NCI-H146 treated with DMSO at 0.1 percent for 48 hours (cell line): ENCODE measurements around the gene EBPL.

Source experiments
- DNase-seq: peaks from one replicate; lab custom pipeline; 2025; ENCODE audit not compliant: unreplicated experiment; lab: John Stamatoyannopoulos, UW

The EBPL gene

DNA sequence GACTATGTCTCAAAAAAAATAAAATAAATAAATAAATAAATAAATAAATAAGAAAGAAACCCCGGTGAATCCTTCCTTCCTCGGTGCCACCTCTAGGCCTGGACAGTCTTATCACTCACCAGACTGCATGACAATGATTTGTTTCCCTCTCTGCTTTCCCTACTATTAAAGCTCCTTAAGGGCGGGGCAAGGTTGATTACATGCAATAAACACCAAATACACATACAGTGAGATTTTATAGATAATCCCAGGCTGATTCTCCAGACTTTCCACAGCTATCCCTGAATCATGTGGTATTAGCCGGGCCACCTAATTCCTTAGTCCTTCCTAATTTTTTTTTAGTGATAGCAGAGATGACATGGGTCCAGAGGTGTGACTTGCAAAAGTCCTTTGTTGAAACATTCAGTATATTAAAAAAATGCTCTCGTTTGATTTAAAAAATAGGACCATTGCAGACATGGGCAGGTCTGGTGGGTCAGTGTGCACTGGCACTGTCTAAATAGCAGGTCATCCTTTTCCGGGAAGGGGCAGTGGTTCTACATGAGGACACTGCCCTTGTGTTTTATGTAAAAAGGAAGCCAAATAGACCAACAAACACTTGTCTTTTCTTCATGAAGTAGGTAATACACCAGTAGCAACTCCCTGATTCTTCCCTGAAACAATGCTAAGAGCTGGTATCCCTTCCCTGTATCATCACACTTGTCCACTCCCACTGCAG is 14.5 kb downstream of the EBPL start:
- DNase-seq = no peak

DNA sequence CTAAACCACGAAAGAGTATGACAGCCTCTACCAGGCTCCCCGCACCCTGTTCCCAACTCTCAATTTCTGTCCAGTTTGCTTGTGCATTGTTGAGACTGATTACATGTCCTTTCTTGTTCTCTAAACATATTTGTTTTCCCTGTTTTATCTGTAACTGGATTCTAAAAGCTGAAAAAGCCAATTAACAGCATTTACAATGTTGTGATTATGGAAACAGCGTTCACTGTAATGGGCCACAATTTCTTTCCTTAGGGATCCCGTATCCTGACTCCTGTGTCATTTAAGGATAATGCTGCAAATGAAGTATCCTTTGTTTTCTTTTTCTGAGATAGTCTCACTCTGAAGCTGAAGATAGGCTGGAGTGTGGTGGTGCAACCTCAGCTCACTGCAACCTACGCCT is 20.5 kb downstream of the EBPL start:
- DNase-seq = no peak

DNA sequence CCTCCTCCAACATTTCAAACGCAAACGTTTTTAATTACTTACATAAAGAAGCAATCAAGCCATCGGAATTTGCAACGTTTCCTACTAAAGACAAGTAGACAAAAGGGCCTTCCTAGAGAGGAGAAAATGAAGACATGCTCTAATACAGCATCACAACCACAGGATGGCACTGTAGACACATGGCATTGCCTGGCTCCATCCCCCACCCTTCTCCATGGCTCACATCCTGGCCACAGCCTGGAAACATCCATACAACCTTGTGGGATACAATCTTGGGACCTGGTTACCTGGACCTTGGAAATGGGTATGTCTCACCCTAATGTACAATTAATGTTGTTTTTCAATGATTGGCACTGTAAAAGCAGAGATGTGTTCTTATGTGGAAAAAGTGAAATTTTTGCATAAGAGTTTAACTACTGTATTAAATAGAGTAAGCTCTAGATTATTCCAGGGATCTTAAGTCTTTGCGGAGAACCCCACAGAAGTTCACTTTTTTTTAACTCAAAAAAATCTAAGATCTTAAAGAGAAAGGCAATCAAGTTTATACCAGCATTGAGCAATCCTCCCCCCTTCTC is 21.5 kb downstream of the EBPL start:
- DNase-seq = peak; percentile 60

DNA sequence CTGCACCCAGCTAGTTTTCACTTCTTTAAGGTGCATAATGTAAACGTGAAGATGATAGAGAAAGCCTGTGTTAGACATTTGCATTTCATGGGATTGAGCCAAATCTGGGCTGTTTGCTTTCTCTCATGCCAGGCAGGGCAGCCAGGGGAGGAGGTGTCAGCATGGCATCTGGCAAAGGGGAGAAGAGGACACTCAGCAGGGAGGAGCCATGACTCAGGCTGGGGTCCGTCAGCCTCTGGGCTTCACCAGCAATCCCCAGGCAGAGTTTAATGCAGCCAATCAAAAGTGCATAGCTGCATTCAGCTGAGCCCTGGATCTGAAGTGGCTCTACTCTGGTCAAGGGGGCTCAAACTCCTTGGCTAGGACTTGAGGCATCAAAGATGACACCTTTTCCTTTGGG is 23.5 kb downstream of the EBPL start:
- DNase-seq = no peak

DNA sequence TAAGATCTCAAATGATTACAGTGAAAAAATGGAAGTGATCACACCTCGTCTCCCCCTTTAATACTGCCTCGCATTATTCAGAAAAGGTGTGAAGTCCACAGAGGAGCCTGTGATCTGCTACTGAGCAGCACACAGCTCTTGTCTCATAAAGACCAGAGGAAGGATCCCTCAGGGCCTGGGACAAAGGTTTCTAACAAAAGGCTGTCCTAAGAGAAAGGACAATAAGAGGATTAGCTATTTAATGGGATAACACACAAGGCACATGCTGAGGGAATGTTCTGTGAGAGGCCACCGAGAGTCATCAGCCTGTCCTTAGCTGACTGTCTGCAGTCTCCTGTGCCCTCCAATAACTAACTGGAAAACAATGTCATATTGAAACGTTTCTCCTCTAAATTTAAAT is 26.7 kb downstream of the EBPL start:
- peak; percentile 15 for DNase-seq

DNA sequence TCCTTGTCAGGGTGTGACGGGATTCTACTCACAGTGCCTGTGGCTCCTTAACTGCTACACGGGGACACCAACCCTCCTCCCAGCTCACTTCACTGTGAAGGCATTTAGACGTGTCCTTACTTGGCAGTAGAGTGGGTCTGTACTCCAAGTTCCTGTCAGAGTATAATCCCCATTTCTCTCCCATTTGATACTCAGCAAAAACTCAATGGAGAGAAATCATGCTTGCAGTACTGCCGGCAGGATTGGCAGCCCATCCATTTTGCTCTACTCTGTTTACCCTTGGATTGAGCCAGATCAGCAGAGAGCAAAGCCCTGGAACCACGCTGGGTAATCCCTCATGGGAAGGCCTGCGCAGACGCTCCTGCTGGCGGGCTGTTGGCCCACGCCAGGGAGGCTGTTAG is 34.0 kb downstream of the EBPL start:
- DNase-seq = no peak

DNA sequence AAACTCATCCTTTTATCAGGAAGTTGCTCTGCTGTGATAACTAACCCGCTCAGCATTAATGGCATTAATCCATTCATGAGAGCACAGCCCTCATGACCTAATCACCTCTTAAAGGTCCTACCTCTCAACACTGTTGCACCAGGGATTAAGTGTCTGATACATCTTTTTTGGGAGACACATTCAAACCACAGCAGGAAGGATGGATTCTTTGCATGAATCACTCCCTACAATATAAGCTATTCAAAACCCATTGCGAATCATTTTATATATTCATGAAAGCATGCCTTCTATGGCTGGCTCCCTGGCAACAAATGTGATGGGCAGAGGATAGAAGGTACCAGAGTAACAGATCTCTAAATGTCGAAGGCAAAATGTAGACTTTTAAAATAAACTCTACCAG is 35.4 kb downstream of the EBPL start:
- no peak for DNase-seq

DNA sequence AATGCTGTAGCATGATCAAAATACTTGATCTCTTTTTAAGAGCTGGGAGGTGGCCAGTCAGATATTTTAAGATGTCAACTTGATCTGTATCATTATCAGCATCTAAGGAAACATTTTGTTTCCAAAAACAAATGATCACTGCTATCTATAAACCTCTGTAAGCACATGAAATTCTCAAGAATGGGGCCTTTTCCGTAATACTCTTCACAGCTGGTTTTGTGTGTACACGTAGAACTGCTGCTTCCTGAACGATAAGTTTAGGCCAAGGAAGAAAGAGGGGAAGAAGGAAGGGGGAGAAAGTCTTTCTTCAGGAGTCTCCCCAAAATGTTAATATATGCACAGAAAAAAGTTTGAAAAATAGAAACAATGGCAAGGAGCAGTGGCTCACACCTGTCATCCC is 37.3 kb downstream of the EBPL start:
- no peak for DNase-seq

DNA sequence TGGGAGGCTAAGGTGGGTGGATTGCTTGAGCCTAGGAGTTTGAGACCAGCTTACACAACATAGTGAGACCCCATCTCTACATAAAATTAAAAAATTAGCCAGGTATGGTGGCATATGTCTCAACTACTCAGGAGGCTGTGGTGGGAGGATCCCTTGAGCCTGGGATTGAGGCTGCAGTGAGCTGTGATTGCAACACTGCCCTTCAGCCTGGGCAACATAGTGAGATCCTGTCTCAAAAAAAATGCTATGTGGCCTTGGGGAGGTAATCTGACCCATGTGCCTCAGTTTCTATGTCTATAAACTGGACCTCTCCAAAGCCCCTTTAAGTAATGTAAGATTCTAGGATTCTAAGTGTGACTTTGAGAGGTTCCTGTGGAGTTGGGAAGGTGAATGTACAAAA is 37.8 kb downstream of the EBPL start:
- no peak for DNase-seq

DNA sequence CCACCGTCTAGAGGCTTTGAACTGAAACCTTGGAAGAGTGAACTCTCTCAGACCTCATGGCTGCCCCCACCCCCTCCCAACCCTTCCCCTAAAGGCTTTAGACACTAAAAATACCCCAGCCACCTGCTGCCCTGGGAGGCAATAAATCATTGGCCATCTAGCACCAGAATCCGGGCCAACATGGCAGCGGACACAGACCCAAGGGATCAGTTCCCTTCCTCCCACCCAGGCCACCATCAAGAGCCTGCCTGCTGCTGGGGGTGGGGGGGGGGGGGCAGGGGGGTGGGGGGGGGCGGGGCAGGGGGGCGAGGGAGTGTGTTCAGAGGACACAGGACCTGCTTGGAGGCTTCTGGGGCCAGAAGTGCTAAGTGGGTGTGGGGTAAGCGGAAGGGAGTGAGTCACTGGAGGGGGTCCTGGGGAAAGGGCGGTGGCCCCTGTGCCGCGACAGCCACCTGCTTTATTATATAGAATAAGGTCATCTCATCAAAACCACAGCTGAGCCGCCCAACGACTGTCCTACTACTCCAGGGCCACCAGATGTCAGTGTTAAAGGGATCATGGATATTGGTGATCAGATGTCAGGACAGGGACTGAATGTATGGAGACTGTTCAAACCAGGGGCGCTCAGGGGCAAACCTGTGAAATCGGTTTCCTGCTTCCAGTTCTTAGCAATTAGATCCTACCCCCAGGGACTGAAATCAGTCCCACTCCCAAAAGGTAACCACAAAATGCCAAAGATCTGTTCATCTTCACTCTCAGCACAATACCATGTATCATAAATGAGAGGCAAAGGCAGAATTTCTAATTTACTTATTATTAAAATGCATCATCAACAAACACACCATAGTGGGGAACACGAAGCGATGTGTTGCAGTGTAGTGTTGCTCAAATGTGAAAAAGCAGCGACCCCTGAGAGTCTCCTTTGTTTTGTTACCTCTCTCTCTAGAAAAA is 38.7 kb downstream of the EBPL start:
- peak; percentile 83 for DNase-seq

DNA sequence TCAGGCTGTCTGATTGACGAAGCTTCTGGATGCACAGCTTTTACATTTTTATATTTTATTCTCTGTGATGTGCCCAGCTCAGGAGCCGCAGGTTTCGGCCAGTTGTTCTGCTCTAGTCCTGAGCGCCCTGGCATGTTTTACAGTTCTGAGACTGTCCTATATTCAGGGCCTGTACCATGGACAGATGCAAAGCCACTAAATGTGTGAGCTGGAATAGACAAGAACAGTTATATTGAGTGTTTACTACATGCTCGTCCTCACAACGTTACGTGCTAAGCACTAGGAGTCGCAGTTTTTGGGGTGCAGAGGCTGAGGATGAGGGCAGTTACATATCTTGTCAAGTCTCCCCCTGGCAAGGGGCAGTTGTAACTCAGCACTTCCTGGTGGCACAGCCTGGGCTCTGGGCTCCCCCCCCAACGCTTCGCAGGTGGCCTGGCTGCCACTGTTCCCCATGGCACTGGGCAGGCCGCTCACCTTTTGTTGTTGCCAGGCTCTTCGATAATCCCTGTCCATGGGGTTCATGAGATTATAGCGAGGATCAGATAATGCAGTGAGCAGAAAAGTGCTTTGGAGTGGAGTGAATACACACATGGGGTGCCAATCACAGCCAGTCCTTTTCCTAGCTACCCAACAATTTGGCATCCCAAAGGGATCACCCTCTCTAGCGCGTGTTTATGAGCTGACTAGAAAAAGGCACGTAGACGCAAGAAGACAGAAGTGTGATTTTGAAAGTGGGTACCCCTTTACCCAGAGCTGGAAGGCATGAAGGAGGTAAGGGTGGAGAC is 39.5 kb downstream of the EBPL start:
- DNase-seq = no peak

DNA sequence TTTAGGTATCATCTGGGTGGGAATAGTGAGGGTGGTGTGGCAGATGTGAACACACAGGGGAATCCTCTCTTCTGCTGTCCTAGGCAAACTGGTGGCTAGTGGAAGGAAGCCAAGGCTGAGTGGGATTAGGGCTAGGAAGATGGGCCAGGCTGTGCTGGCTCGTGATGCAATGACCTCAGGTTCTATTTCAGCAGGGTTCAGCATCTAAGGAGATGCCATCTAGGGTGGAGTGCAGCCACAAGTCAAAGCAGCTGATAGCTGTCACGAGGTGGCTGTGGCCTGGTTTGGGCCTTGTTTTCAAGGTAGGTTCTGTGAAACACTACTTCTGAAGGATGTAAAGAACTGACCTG is 41.3 kb downstream of the EBPL start:
- DNase-seq = no peak

DNA sequence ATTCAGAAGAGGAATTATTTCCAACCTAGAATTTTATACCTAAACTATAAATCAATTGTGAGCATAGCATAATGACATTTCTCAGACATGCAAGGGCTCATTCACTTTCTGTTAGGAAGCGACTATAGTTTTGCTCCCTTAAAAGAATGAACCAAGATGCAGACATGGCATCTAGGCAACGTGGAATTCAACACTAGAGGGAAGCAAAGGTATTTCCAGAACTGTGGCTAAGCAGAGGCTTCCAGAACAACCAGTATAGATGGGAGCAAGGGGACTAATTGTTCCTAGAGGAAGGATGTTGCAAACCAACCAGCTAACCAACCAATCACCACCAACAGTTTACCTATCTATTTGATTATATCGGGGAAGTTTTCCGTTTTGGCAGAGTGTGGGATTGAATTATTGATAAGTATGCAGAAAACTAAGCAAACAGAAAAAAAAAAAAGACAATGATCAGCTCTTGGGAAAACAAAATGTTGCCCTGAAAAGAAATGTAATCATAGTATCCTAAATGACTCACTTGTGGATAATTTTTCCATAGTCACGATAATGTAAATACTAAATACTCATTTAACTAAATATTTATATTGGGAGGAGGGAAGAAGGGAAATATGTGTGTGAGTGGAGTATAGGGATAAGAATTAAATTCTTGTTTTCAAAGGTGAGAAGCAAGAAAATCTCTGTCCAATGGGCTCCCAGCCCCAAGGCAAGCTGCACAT is 41.9 kb downstream of the EBPL start:
- no peak for DNase-seq

DNA sequence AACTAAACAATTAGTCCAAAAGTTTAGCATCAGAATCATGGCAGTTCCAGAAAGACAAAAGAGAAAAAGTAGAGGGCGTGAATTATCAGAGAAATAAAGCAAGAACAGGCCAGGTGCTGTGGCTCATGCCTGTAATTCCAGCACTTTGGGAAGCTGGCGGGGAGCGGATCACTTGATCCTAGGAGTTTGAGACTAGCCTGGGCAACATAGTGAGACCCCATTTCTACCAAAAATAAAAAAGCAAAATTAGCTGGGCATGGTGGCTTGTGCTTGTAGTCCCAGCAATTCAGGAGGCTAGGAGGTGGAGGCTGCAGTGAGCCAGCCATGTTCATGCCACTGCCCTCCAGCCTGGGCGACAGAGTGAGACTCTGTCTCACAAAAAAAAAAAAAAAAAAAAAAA is 44.6 kb downstream of the EBPL start:
- DNase-seq = no peak

DNA sequence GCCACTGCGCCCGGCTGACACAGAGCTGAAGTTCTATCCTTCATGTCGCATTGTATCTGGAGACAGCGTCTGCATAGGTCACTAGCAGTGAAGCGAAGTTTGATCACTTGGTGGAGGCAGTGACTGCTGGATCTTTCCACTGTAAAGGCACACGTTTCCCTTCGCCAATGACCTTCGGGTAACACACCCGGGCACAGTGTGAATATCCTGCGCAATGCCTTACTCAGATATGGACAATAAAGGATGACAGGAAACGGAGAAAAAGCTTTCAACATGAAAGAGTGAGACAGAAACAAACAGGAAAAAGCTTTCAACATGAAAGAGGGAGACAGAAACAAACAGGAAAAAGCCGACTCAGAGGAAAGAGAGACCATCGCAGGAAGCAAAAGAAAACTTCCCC is 45.8 kb downstream of the EBPL start:
- DNase-seq = no peak

DNA sequence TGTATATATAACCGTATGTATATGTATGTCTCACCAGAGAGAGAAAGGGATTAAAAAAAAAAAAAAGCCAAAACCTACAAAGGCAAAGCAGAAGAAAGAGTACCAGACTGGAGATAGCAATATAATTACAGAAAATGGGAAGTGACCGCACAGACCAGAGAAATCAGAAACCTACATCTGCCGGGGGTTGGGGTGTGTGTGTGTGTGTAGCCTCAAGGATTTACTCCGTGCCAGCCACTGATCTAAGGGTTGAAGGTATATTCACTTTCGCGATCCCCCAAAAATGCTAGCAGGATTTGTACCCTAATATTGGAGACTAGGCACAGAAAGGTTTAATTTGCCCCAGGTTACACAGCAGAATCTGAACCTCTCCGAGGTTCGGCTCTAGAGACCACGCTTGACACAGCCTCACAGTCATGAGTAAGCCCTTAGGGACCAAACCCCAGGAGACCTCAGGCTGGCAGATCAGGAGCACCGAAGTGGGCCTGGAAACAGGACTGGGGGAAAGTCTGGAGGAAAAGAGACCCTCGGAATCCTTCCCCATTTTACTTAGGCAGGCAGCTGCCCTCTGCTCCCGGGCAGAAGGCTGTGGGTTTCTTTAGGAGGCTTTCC is 48.1 kb downstream of the EBPL start:
- DNase-seq = no peak

DNA sequence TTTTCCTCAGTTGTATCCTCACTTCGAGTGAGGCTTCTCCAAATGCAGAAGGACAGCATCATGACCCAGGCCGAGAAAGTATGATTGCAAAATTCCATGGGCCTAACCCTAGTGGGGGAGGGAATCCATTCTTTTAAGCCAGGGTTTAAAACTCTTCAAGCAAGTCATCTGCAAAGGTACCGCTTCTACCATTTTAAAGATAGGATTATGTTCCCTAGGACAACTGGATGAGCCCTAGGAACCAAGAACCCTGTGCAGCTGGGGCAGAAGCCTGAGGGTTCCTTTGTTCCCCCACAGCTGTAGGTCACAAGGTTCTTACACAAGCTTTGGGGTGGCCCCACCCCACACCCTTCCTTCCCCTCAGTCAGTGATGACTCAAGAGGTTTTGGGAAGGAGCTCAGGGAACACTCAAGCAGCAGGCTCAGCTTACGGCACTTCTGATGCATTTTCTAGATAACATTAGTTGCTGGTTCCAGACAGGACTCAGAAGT is 49.4 kb downstream of the EBPL start:
- DNase-seq = no peak

DNA sequence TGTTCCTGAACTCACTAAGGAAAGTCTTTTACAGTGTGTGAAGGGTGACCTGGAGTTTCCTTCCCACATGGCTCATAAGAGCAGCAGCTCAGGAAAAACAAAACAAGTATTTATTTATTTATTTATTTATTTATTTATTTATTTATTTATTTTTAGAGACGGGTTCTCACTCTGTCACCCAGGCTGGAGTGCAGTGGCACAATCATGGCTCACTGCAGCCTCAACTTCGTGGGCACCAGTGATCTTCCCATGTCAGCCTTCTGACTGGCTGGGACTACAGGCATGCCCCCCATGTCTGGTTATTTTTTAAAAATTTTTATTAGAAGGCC is 52.6 kb downstream of the EBPL start:
- DNase-seq = no peak

DNA sequence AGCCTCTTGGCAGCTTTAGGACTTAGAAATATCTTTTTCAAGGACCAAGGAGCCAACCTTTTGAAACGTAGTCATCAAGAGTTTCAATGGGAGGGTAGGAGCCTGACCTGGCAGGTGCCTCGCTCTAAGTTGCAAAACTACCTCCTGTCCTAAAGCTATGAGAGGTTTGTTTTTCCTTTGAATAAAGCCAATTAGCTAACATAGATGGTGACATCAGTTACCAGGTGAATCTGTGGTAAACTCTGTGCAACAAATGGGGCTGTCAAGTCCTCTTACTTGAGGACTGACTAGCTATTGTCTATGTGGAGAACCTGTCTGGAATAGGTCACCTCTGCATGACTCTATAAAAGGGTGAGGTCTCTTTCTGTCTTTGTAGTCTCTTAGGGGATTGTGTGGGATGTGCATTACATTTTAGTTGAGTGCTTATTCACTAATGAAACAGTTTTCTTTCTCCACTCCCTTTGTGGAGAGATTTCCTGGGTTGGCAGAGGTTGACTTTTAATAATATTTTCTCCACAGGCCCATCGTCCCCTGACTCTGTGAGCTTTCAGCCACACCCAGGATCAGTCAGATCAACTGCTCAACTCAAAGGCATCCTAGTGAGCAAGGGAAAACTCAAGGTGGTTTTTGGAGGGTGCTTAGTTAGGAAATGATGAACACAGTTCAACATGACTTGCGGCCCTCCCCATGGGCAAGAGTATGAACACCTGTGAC is 53.1 kb downstream of the EBPL start:
- no peak for DNase-seq

DNA sequence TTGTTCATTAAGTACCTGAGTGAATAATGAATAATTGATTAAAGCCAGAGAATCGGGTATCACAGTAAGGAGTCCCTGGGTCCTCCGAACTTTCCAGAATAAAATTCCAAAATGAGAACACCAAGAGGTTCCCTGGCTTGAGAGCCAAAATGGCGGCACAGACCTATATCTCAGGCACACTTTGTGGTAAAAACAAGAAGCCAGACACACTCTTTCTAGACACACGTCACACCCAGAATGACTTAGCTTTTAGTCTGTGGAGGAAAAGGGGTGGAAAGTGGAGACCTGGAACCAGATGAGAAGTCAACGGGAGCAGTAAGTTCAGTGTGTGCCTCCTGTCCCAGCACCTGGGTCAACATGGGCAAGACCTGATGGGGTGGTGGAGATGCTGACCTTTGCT is 54.6 kb downstream of the EBPL start:
- DNase-seq = no peak
